Natural killer cell (primary cell): Measurements from ENCODE around the gene FBN1. TPM values are rescaled to one million over a fixed set of nuclear protein-coding genes. Genes with fewer than 3 reads are reported as not detected.

Source experiments
- ATAC-seq, 3 donors: fragments of 150-1000 bp in 2 of 3; fragments of 200-7000 bp in 1 of 3; cut with Tn5 transposase; 1 replicate in 1 of 3; 2 replicates in 2 of 3; pipeline ENCODE4 v1.10.0; 2021; ENCODE audit warnings: mild to moderate bottlenecking in 2 of 3, moderate library complexity in 2 of 3
- DNase-seq, 2 donors: peaks; one replicate each; pipeline versions ENCODE4 v3.0.0 to v3.0.0-alpha.2; 2013 to 2021; ENCODE audit warnings: mixed read lengths in 1 of 2
- H3K27ac ChIP-seq: one replicate; pipeline ENCODE4 v1.5.1; 2013; ENCODE audit warnings: mild to moderate bottlenecking, low read length
- H3K27me3 ChIP-seq: one replicate; pipeline ENCODE4 v1.6.1; 2013; ENCODE audit warnings: low read length; ENCODE audit not compliant: control insufficient read depth, insufficient read depth
- H3K36me3 ChIP-seq: one replicate; pipeline ENCODE4 v1.6.1; 2013; ENCODE audit warnings: low read length; ENCODE audit not compliant: control insufficient read depth, insufficient read depth
- H3K4me1 ChIP-seq: one replicate; pipeline ENCODE4 v1.6.1; 2013; ENCODE audit warnings: low read length; ENCODE audit not compliant: control insufficient read depth, insufficient read depth
- H3K4me3 ChIP-seq: one replicate; pipeline ENCODE4 v1.5.1; 2013; ENCODE audit warnings: low read length
- H3K9me3 ChIP-seq: one replicate; pipeline ENCODE4 v1.6.1; 2013; ENCODE audit warnings: low read length; ENCODE audit not compliant: control insufficient read depth, insufficient read depth
- H3K27ac Mint-ChIP-seq, 2 donors: one replicate each; pipeline ENCODE4 v1.8.0; 2022; ENCODE audit warnings: mild to moderate bottlenecking in 2 of 2, mixed read lengths in 2 of 2, moderate library complexity in 1 of 2
- H3K27me3 Mint-ChIP-seq, 2 donors: one replicate each; pipeline ENCODE4 v1.8.0; 2022; ENCODE audit warnings: low read depth in 2 of 2, mixed read lengths in 2 of 2
- H3K36me3 Mint-ChIP-seq: one replicate; pipeline ENCODE4 v1.8.0; 2022; ENCODE audit warnings: mixed read lengths
- H3K4me1 Mint-ChIP-seq, 2 donors: one replicate each; pipeline ENCODE4 v1.8.0; 2022; ENCODE audit warnings: mixed read lengths in 2 of 2
- H3K4me3 Mint-ChIP-seq: one replicate; pipeline ENCODE4 v1.8.0; 2022; ENCODE audit warnings: mild to moderate bottlenecking, moderate library complexity, mixed read lengths
- H3K9me3 Mint-ChIP-seq, 2 donors: one replicate each; pipeline ENCODE4 v1.8.0; 2022; ENCODE audit warnings: mixed read lengths in 2 of 2
- WGBS: methylation state at CpG from one replicate; pipeline ENCODE4 v1.1.7; 2013; ENCODE audit warnings: missing lambda C conversion rate; ENCODE audit not compliant: insufficient coverage; 5-methylcytosine and 5-hydroxymethylcytosine counted together
- intact Hi-C: fragments of 100-400 bp; cut with micrococcal nuclease; formaldehyde crosslinking; loops from one replicate; pipeline ENCODE4 v1.14.2; 2022
- total RNA-seq, 4 donors: library from RNA; stranded (reverse); fragments of 120-200 nt in 1 of 4; gene quantifications; one replicate each; pipeline versions ENCODE4 v1.2.3 to v1.2.4, GENCODE V29; 2013 to 2022
- TF ChIP-seq, protein P1 (sequence below): fragments of 200-600 bp; IDR thresholded peaks from one replicate; pipeline ENCODE4 v1.8.0; 2022; ENCODE audit warnings: antibody characterized with exemption

FBN1 gene
- total RNA-seq, 3 donors from 2014 or later (not counting 1 experiment from before 2014, with no cell fraction given) = 0.33 to 0.54 (median 0.33) TPM

DNA sequence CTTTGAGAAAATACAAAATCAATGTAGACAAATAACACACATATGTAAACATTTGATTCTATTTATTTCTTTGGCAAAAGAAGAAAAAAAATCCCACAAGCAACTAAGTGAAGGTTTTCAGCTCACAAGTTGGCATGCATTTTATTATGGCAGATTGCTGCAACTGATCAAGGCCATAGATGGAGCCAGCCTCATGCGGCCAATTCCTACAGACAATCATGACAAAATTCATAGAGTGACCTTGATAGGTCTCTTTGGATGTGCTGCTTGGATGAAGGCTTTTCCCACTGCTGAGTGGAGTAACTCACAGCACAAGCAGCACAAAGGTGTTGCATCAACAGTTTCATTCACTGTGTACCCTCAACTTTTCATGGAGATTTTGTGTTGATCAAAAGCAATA is 22.1 kb downstream of the FBN1 start:
- DNase-seq = no peak
- H3K27ac ChIP-seq = no peak overlapping the region
- ATAC-seq = no peak
- intact Hi-C loops = no loop called here
- H3K27me3 Mint-ChIP-seq = peaks cover 6% of the 10 kb centered on the region in 2 donors
- TF ChIP-seq, protein P1, sequence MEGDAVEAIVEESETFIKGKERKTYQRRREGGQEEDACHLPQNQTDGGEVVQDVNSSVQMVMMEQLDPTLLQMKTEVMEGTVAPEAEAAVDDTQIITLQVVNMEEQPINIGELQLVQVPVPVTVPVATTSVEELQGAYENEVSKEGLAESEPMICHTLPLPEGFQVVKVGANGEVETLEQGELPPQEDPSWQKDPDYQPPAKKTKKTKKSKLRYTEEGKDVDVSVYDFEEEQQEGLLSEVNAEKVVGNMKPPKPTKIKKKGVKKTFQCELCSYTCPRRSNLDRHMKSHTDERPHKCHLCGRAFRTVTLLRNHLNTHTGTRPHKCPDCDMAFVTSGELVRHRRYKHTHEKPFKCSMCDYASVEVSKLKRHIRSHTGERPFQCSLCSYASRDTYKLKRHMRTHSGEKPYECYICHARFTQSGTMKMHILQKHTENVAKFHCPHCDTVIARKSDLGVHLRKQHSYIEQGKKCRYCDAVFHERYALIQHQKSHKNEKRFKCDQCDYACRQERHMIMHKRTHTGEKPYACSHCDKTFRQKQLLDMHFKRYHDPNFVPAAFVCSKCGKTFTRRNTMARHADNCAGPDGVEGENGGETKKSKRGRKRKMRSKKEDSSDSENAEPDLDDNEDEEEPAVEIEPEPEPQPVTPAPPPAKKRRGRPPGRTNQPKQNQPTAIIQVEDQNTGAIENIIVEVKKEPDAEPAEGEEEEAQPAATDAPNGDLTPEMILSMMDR = no peak
- H3K36me3 ChIP-seq = no peaks in the 10 kb centered on the region
- no peaks in the 10 kb centered on the region for H3K9me3 ChIP-seq
- H3K9me3 Mint-ChIP-seq = peaks cover 0 to 2% of the 10 kb centered on the region in 2 donors
- H3K27me3 ChIP-seq = no peaks in the 10 kb centered on the region
- 100% methylated on average over 1 of the region's 1 CpG for WGBS
- H3K4me3 Mint-ChIP-seq = no peak overlapping the region
- no peaks in the 10 kb centered on the region for H3K4me1 ChIP-seq
- H3K4me3 ChIP-seq = no peak overlapping the region
- H3K4me1 Mint-ChIP-seq = no peaks in the 10 kb centered on the region
- no peaks in the 10 kb centered on the region for H3K36me3 Mint-ChIP-seq
- no peak overlapping the region for H3K27ac Mint-ChIP-seq

DNA sequence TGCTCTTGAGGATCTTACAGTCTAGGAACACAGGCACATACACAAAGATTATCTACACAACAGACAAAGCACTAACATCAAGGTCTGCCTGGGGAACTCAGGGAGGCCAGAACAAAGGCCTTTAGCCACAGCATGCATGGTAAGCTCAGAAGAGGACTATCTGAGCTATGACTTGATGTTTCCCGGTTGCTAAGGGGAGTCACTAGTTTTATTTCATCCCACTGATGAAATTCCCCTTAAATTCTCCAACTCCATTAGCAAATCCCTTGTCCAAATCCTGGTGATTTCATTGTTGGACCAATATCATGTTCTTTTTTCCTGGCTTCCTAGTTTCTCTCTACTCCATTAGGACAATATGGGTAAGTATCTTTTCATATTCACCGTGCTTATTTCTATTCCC is 23.3 kb downstream of the FBN1 start:
- no peak for ATAC-seq
- no peak overlapping the region for H3K27ac Mint-ChIP-seq
- H3K4me1 ChIP-seq = no peaks in the 10 kb centered on the region
- H3K27ac ChIP-seq = no peak overlapping the region
- H3K9me3 ChIP-seq = no peaks in the 10 kb centered on the region
- H3K27me3 ChIP-seq = no peaks in the 10 kb centered on the region
- no peak overlapping the region for H3K4me3 Mint-ChIP-seq
- H3K36me3 ChIP-seq = no peaks in the 10 kb centered on the region
- H3K4me3 ChIP-seq = no peak overlapping the region
- DNase-seq = no peak
- intact Hi-C loops = no loop called here
- peaks cover 6% of the 10 kb centered on the region in 2 donors for H3K27me3 Mint-ChIP-seq
- TF ChIP-seq, protein P1 = no peak
- H3K4me1 Mint-ChIP-seq = no peaks in the 10 kb centered on the region
- H3K9me3 Mint-ChIP-seq = peaks cover 0 to 2% of the 10 kb centered on the region in 2 donors
- 97% methylated on average over 2 of the region's 2 CpGs for WGBS
- H3K36me3 Mint-ChIP-seq = no peaks in the 10 kb centered on the region

DNA sequence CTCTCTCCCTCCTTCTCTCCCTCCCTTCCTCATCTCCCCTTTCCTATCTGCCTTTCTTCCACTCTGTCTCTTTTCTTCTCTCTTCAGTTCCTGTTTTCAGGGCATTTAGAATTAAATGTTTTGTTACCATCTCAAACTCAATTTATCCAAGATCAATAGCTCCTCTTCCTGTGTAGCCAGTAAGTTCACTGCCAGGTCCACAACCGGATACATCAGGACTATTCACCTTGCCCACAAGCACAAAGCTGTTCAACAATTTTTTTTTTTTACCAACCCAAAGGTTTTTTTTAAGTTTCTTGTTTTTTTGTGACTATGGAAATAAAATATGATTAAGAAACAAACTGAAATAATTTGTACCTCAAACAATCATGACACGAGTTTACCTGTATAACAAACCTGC is 26.1 kb downstream of the FBN1 start:
- Mint-ChIP-seq H3K27me3 (peaks cover 6% of the 10 kb centered on the region in 2 donors), H3K9me3 (peaks cover 0 to 2% of the 10 kb centered on the region in 2 donors), H3K27ac (no peak overlapping the region), H3K4me1 (no peaks in the 10 kb centered on the region), H3K36me3 (no peaks in the 10 kb centered on the region), H3K4me3 (no peak overlapping the region)
- Histone ChIP-seq H3K36me3 (no peaks in the 10 kb centered on the region), H3K27ac (no peak overlapping the region), H3K9me3 (no peaks in the 10 kb centered on the region), H3K4me1 (no peaks in the 10 kb centered on the region), H3K27me3 (no peaks in the 10 kb centered on the region), H3K4me3 (no peak overlapping the region)
- TF ChIP-seq, protein P1 = no peak
- WGBS = 80% methylated on average over 2 of the region's 2 CpGs
- intact Hi-C loops = no loop called here
- DNase-seq (no peak), ATAC-seq (no peak)

DNA sequence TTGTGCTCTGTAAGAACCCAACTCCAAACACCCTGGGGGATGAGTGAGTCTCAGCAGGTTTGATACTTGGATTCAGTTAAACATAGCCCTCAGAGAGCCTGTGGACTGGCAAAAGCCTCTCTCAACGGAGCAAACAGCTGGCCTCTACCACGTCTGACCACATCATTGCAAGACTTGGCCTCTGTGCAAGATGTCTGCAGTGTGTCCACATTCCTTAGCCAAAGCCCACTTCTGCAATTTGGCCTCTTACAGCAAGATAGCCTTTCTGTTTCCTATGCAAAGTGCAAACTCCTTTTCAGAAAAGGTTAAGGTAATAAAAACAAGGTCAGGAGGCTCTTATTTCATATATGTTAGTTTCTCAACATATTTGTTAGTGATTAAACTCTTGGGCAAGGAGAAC is 27.9 kb downstream of the FBN1 start:
- Mint-ChIP-seq H3K4me3 (no peak overlapping the region), H3K4me1 (no peaks in the 10 kb centered on the region), H3K27ac (no peak overlapping the region), H3K36me3 (no peaks in the 10 kb centered on the region), H3K27me3 (peaks cover 6% of the 10 kb centered on the region in 2 donors), H3K9me3 (no peaks in the 10 kb centered on the region)
- H3K27me3 ChIP-seq = no peaks in the 10 kb centered on the region
- no peaks in the 10 kb centered on the region for H3K4me1 ChIP-seq
- TF ChIP-seq, protein P1 = no peak
- ATAC-seq (peak in 1 of 3 donors; percentile 62), DNase-seq (no peak)
- no peaks in the 10 kb centered on the region for H3K9me3 ChIP-seq
- H3K27ac ChIP-seq = no peak overlapping the region
- no peaks in the 10 kb centered on the region for H3K36me3 ChIP-seq
- no peak overlapping the region for H3K4me3 ChIP-seq
- WGBS = 71% methylated on average over 2 of the region's 2 CpGs
- intact Hi-C loops = no loop called here
